Measurements from ENCODE around the gene TSPAN2. TPM values are rescaled to one million over a fixed set of nuclear protein-coding genes. Genes with fewer than 3 reads are reported as not detected.
A peak's percentile ranks its signal among the peaks of the same experiment; 100 is the strongest.

The TSPAN2 gene
- total and polyA plus RNA-seq, 9 of the 15 experiments (the other 6 are each of a cell fraction or from before 2014, with no cell fraction given), result not detected

- Histone ChIP-seq H4K20me1 (replicated peaks; ENCODE audit: control insufficient read depth, insufficient read depth, low read length) (no peaks in the 10 kb centered on the region), H3K9me3 (replicated peaks; ENCODE audit: control insufficient read depth, insufficient read depth, low read depth, low read length) (no peaks in the 10 kb centered on the region), H2AFZ (ENCODE audit: low read depth, low read length) (no peak overlapping the region), H3K36me3 (ENCODE audit: control insufficient read depth, insufficient read depth, low read length) (no peaks in the 10 kb centered on the region), H3K27ac (ENCODE audit: extremely low read depth, low read depth, low read length) (no peak overlapping the region), H3K9me1 (ENCODE audit: control insufficient read depth, insufficient read depth, low read length) (no peaks in the 10 kb centered on the region), H3K4me2 (ENCODE audit: insufficient read depth, low read length) (no peak overlapping the region), H3K4me3 (no peak overlapping the region), H3K79me2 (ENCODE audit: control insufficient read depth, insufficient read depth, low read length) (no peaks in the 10 kb centered on the region), H3K27me3 (ENCODE audit: control insufficient read depth in 2 of 2, insufficient read depth in 2 of 2, low read length in 2 of 2) (peaks cover 3 to 16% of the 10 kb centered on the region in 2 experiments; a peak in 3 of 5 replicates), H3K9ac (ENCODE audit: insufficient read depth in 1 of 2, low read depth in 2 of 2, low read length in 2 of 2) (no peak overlapping the region), H3K4me1 (replicated peaks in 1 of 2; ENCODE audit: control insufficient read depth in 2 of 2, insufficient read depth in 2 of 2, low read length in 2 of 2) (peaks cover 0 to 9% of the 10 kb centered on the region in 2 experiments; a peak in 2 of 5 replicates)
- ATAC-seq, result no peak
- in situ Hi-C loops (cut with MboI), result no loop called here
- no TSS peak for BruUV-seq (replicated peaks)
- 0% methylated on average over 2 of the region's 2 CpGs for WGBS (ENCODE audit: insufficient coverage, low coverage, missing lambda C conversion rate)
- no peak for FAIRE-seq
- POLR2A ChIA-PET, result no interaction called here
- no peak for DNase-seq (ENCODE audit: extremely low read depth in 1 of 4, low spot score in 3 of 4)
- intact Hi-C loops (cut with micrococcal nuclease), result no loop called here
- no peak for TF ChIP-seq ZNF311 (CRISPR knock-in tag; IDR thresholded peaks at IDR 0.05)
- TF ChIP-seq CEBPB (tag; IDR thresholded peaks at IDR 0.05), result peak; percentile 30; the same call in 1 of the 2 replicates
- TF ChIP-seq ZBTB1 (CRISPR knock-in tag; IDR thresholded peaks at IDR 0.05; ENCODE audit: borderline replicate concordance, low read depth), result no peak
- CTCF ChIA-PET (ENCODE audit: low intra/inter-chr PET ratio), result no interaction called here
Measured at GRCh38 chr1:115091572-115091971, 2.3 kb upstream of the TSPAN2 start.

- ChIA-PET CTCF (ENCODE audit: low intra/inter-chr PET ratio) (no interaction called here), POLR2A (no interaction called here)
- Histone ChIP-seq H3K36me3 (ENCODE audit: control insufficient read depth, insufficient read depth, low read length) (no peaks in the 10 kb centered on the region), H3K79me2 (ENCODE audit: control insufficient read depth, insufficient read depth, low read length) (no peaks in the 10 kb centered on the region), H3K27ac (ENCODE audit: extremely low read depth, low read depth, low read length) (no peak overlapping the region), H3K9me3 (replicated peaks; ENCODE audit: control insufficient read depth, insufficient read depth, low read depth, low read length) (no peaks in the 10 kb centered on the region), H3K27me3 (ENCODE audit: control insufficient read depth in 2 of 2, insufficient read depth in 2 of 2, low read length in 2 of 2) (peaks cover 3 to 20% of the 10 kb centered on the region in 2 experiments; a peak in 3 of 5 replicates), H3K9me1 (ENCODE audit: control insufficient read depth, insufficient read depth, low read length) (no peaks in the 10 kb centered on the region), H3K4me2 (ENCODE audit: insufficient read depth, low read length) (no peak overlapping the region), H3K9ac (ENCODE audit: insufficient read depth in 1 of 2, low read depth in 2 of 2, low read length in 2 of 2) (no peak overlapping the region), H3K4me1 (replicated peaks in 1 of 2; ENCODE audit: control insufficient read depth in 2 of 2, insufficient read depth in 2 of 2, low read length in 2 of 2) (peaks cover 0 to 9% of the 10 kb centered on the region in 2 experiments; a peak in 2 of 5 replicates), H2AFZ (ENCODE audit: low read depth, low read length) (no peak overlapping the region), H3K4me3 (no peak overlapping the region), H4K20me1 (replicated peaks; ENCODE audit: control insufficient read depth, insufficient read depth, low read length) (no peaks in the 10 kb centered on the region)
- no TSS peak for BruUV-seq (replicated peaks)
- no peak for ATAC-seq
- FAIRE-seq, result no peak
- 2% methylated on average over 4 of the region's 4 CpGs for WGBS (ENCODE audit: insufficient coverage, low coverage, missing lambda C conversion rate)
- intact Hi-C loops (cut with micrococcal nuclease), result no loop called here
- in situ Hi-C loops (cut with MboI), result no loop called here
- DNase-seq (ENCODE audit: extremely low read depth in 1 of 4, low spot score in 3 of 4), result no peak
- TF ChIP-seq ZNF239 (CRISPR knock-in tag; IDR thresholded peaks at IDR 0.05) (no peak), ZNF224 (CRISPR knock-in tag; IDR thresholded peaks at IDR 0.05) (no peak), ETV6 (IDR thresholded peaks at IDR 0.05; ENCODE audit: borderline replicate concordance in 1 of 2, low read depth in 2 of 2, low read length in 1 of 2) (no peak), ETV6 (CRISPR knock-in tag; IDR thresholded peaks at IDR 0.05; ENCODE audit: borderline replicate concordance) (no peak), HDAC2 (IDR thresholded peaks at IDR 0.05) (no peak), KLF1 (tag; IDR thresholded peaks at IDR 0.05) (no peak), KDM2B (CRISPR knock-in tag; IDR thresholded peaks at IDR 0.05) (no peak), FOXA1 (IDR thresholded peaks at IDR 0.05; ENCODE audit: borderline replicate concordance) (no peak), ZKSCAN8 (CRISPR knock-in tag; IDR thresholded peaks at IDR 0.05) (no peak), RBBP5 (IDR thresholded peaks at IDR 0.05; ENCODE audit: borderline replicate concordance, insufficient read depth, low read length, poor library complexity, severe bottlenecking) (no peak), HINFP (tag; conservative IDR thresholded peaks at IDR 0.05; ENCODE audit: low read depth) (no peak), TAF15 (IDR thresholded peaks at IDR 0.05; ENCODE audit: low read depth, low read length) (no peak), HMG20A (CRISPR knock-in tag; conservative IDR thresholded peaks at IDR 0.05) (no peak), DMBX1 (CRISPR knock-in tag; IDR thresholded peaks at IDR 0.05; ENCODE audit: borderline replicate concordance) (no peak)
Measured at GRCh38 chr1:115090956-115091355, 1.7 kb upstream of the TSPAN2 start.

All from K562 (cell line).